Muscle of arm (tissue), 12 donors: ENCODE measurements around the gene TCN1. TPM values are rescaled to one million over a fixed set of nuclear protein-coding genes. Genes with fewer than 3 reads are reported as not detected.
A peak's percentile ranks its signal among the peaks of the same experiment; 100 is the strongest.
"Not testable (repeated sequence)": the region's sequence is repeated elsewhere in the genome, so short reads cannot be mapped to it uniquely, and the experiment has no call there.

Source experiments
- DNase-seq: peaks from one replicate; pipeline ENCODE4 v3.0.0-alpha.2; 2013
- polyA plus RNA-seq, 12 donors: library from polyadenylated mRNA; unstranded; fragments of 120-200 nt; gene quantifications; one replicate each; pipeline ENCODE4 v1.2.1, GENCODE V29; 2013; ENCODE audit not compliant: insufficient read length in 12 of 12

The TCN1 gene
- polyA plus RNA-seq, 12 donors, result 0.36 to 0.43 TPM; not detected in 10

DNA sequence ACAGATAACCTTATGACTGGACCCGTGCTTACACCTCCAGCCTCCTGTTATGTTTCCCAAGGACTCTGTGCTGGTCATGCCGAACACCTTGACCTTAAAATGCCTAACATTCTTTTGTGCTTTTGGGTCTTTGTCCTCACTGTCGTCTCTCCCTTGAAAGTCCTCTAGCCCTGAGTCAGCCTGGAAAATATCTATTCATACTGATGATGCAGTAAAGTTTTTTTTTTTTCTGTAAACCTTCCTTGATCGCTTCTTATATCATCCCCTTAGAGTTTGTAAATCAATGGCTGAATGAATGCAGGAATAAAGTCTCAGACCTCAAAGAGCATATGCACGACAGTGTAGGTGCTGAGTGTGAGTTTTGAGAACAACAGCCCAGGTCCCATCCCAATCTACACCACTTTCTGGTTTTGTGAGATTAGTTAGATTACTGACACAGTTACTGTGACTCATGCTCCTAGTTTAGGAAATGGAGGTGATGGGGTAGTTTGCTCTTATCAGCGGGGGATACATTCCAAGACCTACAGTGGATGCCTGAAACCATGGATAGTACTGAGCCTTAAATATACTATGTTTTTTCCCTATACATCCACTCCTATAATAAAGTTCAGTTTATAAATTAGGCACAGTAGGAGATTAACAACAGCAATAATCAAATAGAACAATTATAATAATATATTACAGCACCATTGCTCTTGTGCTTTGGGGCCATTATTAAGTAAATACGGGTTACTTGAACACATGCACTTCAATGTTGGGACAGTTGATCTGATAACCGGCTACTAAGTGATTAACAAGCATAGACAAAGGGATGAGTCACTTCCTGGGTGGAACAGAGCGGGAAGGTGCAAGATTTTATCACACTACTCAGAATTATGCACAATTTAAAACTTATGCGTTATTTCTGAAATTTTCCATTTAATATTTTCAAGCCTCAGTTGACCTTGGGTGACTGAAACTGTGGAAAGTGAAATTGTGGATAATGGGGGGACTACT is 8.6 kb downstream of the TCN1 start:
- no peak for DNase-seq

DNA sequence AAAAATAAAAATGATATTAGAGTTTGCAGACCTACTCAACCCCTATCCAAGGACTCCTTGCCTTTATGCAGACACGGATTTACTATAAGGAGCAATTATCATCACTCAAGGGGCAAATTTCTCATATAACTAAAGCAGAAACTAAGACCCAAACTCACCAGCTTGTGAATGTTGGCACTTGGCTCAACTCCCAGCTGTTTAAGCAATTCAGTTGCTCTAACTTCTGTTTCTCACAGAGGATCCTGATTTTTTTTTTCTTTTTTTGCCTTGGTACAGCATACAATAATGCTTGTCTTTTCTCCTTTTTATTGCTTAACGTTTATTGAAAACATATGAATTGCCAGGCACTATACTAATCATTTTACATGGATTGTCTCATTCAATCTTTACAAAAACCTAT is 11.4 kb downstream of the TCN1 start:
- no peak for DNase-seq

DNA sequence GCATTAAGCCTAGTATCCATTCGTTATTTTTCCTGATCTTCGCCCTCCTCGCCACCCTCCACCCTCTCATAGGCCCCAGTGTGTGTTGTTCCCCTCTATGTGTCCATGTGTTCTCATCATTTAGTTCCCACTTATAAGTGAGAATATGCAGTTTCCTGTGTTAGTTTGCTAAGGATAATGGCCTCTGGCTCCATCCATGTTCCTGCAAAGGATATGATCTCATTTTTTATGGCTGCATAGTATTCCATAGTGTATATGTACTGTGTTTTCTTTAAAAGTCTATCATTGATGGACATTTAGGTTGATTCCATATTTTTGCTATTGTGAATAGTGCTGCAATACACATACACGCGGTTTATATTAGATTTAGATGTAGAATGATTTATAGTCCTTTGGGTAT is 14.9 kb downstream of the TCN1 start:
- not testable (repeated sequence) for DNase-seq

DNA sequence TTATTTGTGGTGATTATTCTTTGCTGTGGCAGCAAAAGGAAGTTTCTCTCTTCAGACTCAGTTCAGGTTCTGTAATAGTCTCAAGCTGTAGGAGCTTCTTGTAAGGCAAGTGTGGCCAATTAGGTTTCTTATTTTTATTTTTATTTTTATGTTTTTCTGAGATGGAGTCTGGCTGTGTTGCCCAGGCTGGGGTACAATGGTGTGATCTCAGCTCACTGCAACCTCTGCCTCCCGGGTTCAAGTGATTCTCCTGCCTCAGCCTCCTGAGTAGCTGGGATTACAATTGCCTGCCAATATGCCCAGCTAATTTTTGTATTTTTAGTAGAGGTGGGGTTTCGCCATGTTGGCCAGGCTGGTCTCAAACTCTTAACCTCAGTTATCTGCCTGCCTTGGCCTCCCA is 16.7 kb downstream of the TCN1 start:
- DNase-seq, result not testable (repeated sequence)

DNA sequence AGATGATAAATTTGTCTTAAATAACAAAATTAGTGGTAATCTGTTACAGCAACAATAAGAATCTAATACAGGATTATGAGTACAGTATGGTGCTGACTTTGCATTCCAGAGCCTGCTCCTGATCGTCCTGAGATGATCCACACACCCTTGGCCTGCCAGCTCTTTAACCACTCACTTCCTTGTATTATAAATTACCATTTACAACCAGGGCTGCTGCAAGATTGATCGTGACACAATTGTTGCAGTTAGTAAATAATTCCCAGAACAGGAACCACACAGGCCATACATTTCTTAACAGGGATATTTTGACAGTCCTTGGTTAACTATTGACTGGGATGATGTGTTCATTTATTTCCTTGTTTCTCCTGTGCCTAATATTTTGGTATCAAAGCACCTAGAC is 17.2 kb downstream of the TCN1 start:
- no peak for DNase-seq

DNA sequence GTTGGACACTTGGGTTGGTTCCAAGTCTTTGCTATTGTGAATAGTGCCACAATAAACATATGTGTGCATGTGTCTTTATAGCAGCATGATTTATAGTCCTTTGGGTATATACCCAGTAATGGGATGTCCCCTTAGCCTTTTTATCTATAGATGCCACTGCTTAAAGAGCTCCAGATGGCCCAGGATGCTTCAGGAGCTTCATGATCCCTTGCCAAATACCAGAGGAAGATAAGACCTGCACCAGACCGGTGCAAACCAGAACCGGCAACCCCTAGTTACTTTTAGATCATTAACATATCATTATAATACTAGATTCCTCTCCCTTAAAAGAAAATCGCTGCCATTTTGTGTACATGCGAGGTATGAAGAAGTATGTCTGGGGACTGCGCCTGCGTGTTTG is 17.8 kb downstream of the TCN1 start:
- DNase-seq, result not testable (repeated sequence)

DNA sequence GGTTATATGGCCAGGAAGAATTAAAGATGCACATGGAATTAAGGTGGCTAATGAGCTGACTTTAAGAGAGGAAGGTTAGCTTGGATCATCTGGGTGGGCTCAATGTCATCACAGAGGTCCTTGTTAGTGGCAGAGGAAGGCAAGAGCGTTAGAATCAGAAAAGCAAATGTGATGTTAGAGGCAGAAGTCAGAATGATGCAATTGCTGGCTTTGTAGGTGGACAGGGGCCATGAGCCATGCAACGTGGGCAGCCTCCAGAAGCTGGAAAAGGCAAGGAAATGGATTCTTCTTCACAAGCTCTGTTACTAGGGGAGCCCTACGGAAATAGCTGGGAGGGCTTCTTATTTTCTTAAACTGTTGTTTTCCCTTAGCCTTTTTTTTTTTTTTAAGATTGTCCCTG is 18.7 kb downstream of the TCN1 start:
- DNase-seq, result no peak

DNA sequence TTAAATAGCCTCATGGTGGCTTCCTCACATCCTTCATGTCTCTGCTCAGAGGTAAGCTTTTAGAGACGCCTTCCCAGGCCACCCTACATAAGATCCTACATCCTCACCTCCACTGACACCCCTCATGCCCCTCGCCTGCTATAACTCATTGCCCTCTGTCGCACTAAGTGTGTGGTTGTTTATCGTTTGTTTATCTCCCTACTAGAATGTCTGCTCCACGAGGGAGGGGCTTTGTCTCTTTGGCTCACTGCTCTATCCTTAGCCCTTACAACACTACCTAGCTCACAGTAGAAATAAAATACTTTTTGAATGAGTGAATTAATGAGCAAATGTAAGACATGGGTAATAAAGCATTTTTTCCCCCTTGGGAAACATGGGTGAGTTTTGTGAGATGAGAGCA is 19.7 kb downstream of the TCN1 start:
- DNase-seq, result no peak

DNA sequence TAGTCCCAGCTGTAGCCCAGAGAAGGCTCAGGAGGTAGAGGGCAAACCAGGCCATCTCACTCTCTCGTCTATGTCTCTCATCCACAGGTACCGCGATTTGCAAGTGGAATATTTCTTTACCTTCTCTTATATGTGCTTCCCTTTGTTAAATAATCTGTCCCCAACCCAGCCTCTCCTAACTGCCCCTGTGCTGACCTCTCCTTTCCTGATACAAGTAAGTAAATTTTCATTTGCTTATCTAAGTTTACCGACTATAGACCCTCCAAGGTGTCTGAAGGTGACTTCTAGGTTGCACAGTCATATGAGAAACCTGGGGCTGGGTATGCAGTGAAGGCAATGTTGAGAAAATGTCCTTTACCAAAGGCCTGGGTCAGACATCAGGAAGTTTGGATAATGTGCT is 20.9 kb downstream of the TCN1 start, which contains the start of gene CBLIF:
TSS of gene CBLIF (minus strand) at position 101 of the 400 bp plus-strand sequence. CDS start at position 55, 46 bp downstream.
- DNase-seq, result no peak

DNA sequence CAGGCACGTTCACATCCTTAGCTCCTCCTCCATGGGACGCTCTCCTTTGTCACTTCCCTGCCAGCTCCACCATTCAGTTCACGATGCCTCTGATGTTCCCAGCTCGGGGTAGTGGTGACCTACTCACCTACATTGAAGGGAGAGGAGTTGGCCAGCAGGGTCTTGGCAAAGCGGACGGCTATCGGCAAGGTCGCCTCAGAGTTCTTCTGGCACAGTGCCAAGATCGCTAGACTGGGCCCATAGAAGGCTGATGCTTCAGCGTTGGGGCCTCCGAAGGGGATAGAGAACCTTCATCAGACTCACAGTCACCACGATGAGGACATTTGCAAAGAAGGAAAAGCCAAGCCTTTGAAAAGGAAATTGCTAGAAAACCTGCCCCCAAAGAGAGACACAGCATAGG is 24.0 kb downstream of the TCN1 start:
- DNase-seq, result no peak

DNA sequence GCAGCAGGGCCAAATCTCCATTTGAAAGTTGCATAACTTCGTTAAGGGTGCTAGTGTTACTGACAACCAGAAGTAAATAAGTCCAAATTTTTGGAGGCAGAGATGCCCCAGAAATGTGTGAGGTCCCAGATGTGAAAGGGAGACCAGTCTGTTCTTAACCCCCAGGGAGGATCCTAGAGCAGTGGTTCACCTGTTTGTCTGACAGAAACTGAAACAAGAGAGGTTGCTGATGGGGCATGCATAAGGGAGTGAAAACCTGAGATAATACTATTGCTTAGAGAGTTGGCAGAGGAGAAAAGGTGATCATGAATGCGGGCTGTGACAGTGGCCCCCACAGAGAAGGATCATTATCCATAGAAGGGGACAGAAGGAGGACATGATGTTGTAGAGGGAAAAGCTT is 24.8 kb downstream of the TCN1 start:
- DNase-seq, result no peak

DNA sequence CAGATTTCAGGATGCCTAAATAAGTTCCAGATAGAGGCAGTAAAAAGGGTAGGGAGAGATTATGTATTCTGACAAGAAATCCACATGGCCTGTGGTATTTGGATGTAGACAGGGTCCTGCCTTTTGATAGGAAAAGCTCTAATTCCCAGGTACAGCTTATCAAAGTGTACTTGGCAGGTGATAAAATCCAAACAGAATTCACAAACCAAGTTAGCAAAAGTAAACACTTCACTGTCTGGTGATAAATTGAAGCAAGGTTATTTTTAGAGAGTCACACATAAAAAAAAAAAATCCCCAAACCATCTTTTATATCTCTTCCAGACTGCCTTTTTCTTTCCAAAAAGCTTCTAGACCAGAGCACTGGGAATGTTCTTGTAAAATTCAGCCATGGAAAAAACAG is 26.7 kb downstream of the TCN1 start:
- no peak for DNase-seq

DNA sequence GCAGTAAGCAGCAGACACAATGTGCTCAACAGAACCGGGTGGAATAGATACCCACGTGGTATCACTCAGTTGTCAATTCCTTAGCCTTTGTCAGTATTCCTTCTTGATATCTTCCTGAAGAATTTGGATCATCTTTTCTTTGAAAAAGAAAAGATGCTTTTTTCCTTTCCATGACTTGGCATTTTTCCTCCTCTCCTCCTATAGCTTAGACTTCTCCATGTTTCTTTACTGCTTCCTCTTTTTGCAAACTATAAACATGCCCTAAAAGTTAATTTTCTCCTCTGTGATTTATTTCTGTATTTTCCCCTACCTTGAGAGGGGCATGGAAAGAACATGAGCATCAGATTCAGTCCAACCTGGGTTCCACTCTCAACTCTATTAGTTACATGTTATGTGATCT is 32.7 kb downstream of the TCN1 start:
- no peak for DNase-seq

DNA sequence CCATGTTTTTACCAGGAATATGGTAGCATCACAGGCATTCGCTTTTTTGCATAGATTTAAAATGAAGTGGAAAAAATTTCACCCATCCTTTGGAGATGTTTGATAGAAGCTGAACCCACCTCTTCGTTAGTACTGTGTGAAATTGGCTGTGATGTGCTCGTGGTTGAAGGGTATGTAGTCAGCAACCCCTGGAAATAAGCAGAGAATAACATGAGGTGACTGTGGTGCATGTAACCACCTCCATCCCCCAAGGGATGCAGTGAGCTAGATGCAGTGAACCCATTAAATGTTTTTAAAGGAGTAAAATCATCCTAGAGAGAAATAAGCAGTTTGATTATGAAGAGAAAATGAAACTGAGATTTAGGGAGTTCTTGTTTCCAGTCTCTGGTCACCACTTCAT is 36.9 kb downstream of the TCN1 start:
- DNase-seq, result no peak

DNA sequence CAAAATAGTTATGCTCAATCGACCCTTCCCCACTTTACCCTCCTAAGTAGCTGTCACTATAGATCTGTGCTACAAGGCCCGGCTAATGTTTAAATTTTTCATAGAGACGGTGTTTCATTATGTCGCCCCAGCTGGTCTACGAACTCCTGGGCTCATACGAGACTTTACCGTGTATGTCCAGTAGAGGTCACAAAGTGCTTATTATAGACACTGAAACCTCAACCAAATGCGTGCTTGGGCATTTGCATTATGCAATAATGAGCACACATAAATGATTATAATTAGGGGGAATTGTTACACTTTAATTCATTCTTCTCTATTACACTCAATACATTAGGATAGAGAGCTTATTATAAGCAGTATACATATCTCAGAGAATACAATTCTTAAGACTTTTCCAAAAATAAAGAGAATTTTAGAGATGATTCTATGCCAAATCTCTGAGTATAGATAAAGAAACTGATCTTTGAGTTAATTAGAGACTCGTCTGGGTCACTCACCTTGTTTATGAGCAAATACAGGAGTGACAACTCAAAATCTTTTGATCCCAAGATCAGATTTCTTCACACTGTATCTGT is 43.2 kb downstream of the TCN1 start:
- DNase-seq, result peak; percentile 16

DNA sequence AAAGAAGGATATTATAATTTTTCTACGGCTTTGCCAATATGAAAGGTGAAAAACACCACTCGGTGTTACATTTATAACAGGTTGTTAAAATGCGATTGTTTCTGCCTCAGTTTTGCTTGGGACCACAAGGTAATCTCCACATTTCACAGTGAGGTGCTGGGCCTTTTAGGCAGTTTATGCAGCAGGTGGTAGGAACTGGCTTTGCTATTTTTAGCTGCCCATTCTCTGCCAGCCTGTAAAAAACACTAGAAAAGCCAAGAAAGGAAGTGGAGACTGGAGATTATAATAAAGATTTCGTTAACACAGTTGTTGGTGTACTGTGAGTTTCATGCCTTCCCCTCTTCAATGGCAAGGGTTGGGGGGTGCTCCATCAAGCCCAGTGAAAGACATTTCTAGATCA is 47.7 kb downstream of the TCN1 start:
- no peak for DNase-seq

DNA sequence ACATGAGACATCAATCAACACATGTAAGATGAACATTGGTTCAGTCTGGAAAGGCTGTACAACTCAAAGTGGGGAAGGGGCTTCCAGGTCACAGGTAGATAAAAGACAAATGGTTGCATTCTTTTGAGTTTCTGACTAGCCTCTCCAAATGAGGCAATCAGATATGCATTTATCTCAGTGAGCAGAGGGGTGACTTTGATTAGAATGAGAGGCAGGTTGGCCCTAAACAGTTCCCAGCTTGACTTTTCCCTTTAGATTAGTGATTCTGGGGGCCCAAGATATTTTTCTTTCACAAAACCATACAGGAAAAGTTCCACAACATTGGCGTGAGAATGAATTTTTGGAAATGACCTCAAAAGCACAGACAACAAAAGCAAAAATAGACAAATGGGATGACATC is 49.9 kb downstream of the TCN1 start:
- DNase-seq, result not testable (repeated sequence)

DNA sequence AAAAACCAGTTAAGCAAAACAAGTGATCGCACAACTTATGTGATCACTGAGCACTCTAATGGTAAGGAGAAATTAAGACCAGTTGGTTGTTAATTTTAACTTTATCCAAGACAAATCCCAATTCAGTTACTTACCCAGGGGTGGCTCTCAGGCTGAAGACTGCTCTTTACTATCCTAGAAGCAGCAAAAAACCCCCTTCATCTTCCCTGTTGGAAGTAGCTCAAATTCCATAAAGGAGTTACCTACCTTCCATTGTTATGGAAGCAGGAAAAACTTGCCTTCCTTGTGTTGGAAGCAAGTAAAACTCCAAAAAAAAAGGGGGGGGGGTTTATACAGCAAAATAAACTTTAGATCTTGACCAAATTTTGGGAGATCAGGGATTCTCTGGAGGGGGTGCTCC is 50.5 kb downstream of the TCN1 start:
- DNase-seq, result no peak

DNA sequence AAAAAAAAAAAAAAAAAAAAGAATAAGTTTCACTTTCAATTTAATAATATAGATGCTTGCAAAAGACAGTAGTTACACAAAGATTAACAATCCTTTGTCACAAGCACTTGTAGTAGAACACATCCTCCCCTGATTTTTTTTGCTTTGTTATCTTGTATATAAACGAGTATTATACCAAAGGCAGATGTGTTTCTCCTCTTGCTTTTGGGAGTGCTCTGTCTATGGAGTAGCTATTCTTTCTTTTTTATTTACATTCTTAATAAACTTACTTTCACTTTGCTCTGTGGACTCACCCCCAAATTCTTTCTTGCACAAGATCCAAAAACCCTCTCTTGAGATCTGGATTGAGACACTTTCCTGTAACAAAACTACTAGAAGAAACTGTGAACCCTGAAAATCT is 52.3 kb downstream of the TCN1 start:
- DNase-seq, result no peak

DNA sequence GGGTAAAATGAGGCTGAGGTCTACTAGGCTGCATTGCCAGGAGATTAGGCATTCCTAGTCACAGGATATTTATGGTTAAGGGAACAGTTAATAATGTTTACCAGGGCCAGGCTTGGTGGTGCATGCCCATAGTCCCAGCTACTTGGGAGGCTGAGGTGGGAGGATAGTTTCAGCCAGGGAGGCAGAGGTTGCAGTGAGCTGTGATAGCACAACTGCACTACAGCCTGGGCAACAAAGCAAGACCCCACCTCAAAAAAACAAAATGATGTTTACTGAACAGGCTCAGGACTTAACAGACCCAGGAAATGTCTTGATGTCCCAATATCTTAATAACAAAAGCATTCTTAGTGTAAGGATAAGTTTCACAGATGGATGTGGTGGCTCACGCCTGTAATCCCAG is 52.9 kb downstream of the TCN1 start:
- DNase-seq, result no peak

DNA sequence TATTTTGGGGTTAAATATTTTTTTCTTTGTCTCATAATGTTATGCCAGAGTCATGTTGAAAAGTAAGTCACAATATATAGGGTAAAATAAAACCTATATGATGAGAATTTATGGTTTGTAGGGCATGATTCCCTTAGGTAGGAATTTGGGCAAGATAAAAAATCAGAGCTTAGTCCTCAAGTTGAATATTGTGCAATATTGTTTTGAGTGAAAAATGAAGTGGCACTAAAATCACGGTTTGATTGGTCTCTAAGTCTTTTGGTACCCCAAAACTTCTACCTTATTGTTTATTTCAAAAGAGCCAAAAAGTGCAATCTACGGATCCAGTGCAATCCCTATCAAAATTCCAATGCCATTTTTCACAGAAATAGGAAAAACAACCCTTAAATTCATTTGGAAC is 54.1 kb downstream of the TCN1 start:
- no peak for DNase-seq

DNA sequence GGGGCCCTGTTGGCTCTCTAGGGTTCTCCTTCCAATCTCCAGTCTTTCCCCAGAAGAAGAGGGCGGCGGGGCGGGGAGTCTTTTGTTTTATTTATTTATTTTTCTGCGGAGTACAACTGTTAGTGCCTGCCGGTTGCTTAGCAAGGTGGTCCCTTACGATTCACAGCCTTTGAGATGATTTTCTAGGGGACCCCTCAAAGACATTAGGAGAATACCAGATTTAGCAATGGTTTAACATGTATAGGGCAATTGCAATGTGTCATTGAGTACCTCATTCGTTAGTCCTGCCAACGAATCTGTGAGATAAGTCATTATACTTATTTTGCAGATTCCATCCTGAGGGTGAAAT is 55.4 kb downstream of the TCN1 start:
- peak; percentile 6 for DNase-seq

DNA sequence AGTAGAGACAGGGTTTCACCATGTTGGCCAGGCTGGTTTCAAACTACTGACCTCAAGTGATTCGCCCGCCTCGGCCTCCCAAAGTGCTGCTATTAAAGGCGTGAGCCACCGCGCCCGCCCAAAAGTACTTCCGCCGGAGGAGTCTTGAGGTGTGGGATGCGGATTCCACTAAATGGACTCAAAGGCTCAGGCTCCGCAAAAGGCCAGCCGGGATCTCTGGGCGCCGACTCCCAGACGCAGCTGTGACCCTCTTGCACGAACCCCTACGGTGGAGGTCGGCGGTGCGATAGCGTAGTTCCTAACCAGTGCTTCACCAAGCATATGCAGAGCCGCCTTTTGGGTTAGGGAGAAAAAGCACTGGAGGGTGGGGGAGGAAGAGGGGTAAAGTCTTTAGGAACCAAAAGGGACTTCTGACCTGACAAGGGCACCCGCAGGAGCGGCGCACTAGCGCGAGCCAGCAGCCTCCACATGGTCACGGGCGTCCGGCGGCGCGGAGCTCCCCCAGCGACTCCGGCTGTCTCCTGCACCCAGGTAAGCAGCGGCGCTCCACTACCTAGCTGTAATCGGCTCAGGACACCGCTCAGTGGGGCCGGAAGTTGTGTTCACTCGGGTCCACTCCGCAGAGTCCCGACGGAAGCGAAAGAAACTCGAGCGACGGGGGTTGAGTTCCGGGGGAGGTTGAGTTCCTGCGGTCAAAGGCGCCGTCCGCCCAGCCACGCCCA is 55.9 kb downstream of the TCN1 start, which contains the start of gene MRPL16:
TSS of gene MRPL16 (minus strand) at position 590 of the 722 bp plus-strand sequence. CDS start at position 470, 120 bp downstream.
- peak; percentile 90 for DNase-seq
